ENCODE results near the gene PDLIM1. TPM values are rescaled to one million over a fixed set of nuclear protein-coding genes. Genes with fewer than 3 reads are reported as not detected.

Gene PDLIM1
- polyA plus RNA-seq, 1 experiment = 141 TPM

- ChIA-PET CTCF (interaction anchor here (1.1 kb wide), 1 partner anchor 21 kb away, joined by 3 read pairs; no protein-coding TSS in a partner anchor), POLR2A (no interaction called here)
- TF ChIP-seq CTCF (IDR thresholded peaks at IDR 0.05; ENCODE audit: insufficient read depth, low read depth, low read length) = no peak
These were observed 23.6 kb upstream of the PDLIM1 start for GRCh38 chr10:95314192-95314918.

GRCh38 chr10:95312986-95313495 is 22.2 kb upstream of the PDLIM1 start:
- ChIA-PET CTCF (no interaction called here), POLR2A (no interaction called here)

More at GRCh38 chr10:95314192-95314918, 23.6 kb upstream of the PDLIM1 start:
- peaks cover 3% of the 10 kb centered on the region; the same call in 1 of the 2 replicates for H3K27me3 ChIP-seq (ENCODE audit: control insufficient read depth, insufficient read depth, low read length)
- no peak overlapping the region for H3K4me3 ChIP-seq (ENCODE audit: low read depth, low read length)
- DNase-seq (ENCODE audit: low read depth) = no peak
- H3K36me3 ChIP-seq (ENCODE audit: control insufficient read depth, insufficient read depth, low read length) = no peaks in the 10 kb centered on the region

GRCh38 chr10:95312257-95312656 is 21.5 kb upstream of the PDLIM1 start:
- no peak for TF ChIP-seq CTCF (IDR thresholded peaks at IDR 0.05; ENCODE audit: insufficient read depth, low read depth, low read length)
- POLR2A ChIA-PET = no interaction called here
- Histone ChIP-seq H3K36me3 (ENCODE audit: control insufficient read depth, insufficient read depth, low read length) (no peaks in the 10 kb centered on the region), H3K27me3 (ENCODE audit: control insufficient read depth, insufficient read depth, low read length) (peaks cover 3% of the 10 kb centered on the region; the same call in 1 of the 2 replicates), H3K4me3 (ENCODE audit: low read depth, low read length) (no peak overlapping the region)
- no peak for DNase-seq (ENCODE audit: low read depth)
- CTCF ChIA-PET = no interaction called here

More at GRCh38 chr10:95312986-95313495, 22.2 kb upstream of the PDLIM1 start:
- TF ChIP-seq CTCF (IDR thresholded peaks at IDR 0.05; ENCODE audit: insufficient read depth, low read depth, low read length) = no peak
- no peak for DNase-seq (ENCODE audit: low read depth)
- H3K4me3 ChIP-seq (ENCODE audit: low read depth, low read length) = no peak overlapping the region
- H3K27me3 ChIP-seq (ENCODE audit: control insufficient read depth, insufficient read depth, low read length) = peaks cover 3% of the 10 kb centered on the region; the same call in 1 of the 2 replicates
- H3K36me3 ChIP-seq (ENCODE audit: control insufficient read depth, insufficient read depth, low read length) = no peaks in the 10 kb centered on the region

- H3K36me3 ChIP-seq (ENCODE audit: control insufficient read depth, insufficient read depth, low read length) = no peaks in the 10 kb centered on the region
- no peak overlapping the region for H3K4me3 ChIP-seq (ENCODE audit: low read depth, low read length)
- TF ChIP-seq CTCF (IDR thresholded peaks at IDR 0.05; ENCODE audit: insufficient read depth, low read depth, low read length) = no peak
- POLR2A ChIA-PET = no interaction called here
- CTCF ChIA-PET = no interaction called here
- H3K27me3 ChIP-seq (ENCODE audit: control insufficient read depth, insufficient read depth, low read length) = peaks cover 3% of the 10 kb centered on the region; the same call in 1 of the 2 replicates
- DNase-seq (ENCODE audit: low read depth) = no peak
These were observed 19.2 kb upstream of the PDLIM1 start for GRCh38 chr10:95309958-95310357.
